ENCODE data around the gene GABRG3.

DNA sequence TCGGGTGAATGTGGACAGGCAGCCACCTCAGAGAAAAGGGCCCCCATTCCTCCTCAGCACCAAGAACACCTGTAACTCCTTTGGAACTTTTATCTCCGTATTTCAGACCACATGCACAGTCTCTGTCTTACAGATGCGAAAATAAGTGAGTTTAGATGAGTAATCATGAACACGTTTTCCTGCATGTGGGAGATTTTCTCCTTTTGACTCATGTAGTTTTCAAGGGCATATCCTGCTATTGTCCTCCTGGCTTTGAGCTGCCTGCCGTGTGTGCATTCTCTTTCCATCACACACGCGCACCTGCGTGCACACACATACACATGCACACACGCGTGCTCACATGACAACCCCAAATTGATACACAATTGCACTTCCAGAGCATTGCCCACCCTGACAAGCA is 239.2 kb downstream of the GABRG3 start:
- TF ChIP-seq ZNF565 (CRISPR knock-in tag; conservative IDR thresholded peaks at IDR 0.05; ENCODE audit: low read depth) (no peak), RARB (CRISPR knock-in tag; IDR thresholded peaks at IDR 0.05) (no peak), PATZ1 (CRISPR knock-in tag; IDR thresholded peaks at IDR 0.05; ENCODE audit: borderline replicate concordance) (no peak), ZFP3 (CRISPR knock-in tag; IDR thresholded peaks at IDR 0.05) (no peak), ZNF70 (CRISPR knock-in tag; IDR thresholded peaks at IDR 0.05) (no peak)
- TF ChIP-seq, protein P1, sequence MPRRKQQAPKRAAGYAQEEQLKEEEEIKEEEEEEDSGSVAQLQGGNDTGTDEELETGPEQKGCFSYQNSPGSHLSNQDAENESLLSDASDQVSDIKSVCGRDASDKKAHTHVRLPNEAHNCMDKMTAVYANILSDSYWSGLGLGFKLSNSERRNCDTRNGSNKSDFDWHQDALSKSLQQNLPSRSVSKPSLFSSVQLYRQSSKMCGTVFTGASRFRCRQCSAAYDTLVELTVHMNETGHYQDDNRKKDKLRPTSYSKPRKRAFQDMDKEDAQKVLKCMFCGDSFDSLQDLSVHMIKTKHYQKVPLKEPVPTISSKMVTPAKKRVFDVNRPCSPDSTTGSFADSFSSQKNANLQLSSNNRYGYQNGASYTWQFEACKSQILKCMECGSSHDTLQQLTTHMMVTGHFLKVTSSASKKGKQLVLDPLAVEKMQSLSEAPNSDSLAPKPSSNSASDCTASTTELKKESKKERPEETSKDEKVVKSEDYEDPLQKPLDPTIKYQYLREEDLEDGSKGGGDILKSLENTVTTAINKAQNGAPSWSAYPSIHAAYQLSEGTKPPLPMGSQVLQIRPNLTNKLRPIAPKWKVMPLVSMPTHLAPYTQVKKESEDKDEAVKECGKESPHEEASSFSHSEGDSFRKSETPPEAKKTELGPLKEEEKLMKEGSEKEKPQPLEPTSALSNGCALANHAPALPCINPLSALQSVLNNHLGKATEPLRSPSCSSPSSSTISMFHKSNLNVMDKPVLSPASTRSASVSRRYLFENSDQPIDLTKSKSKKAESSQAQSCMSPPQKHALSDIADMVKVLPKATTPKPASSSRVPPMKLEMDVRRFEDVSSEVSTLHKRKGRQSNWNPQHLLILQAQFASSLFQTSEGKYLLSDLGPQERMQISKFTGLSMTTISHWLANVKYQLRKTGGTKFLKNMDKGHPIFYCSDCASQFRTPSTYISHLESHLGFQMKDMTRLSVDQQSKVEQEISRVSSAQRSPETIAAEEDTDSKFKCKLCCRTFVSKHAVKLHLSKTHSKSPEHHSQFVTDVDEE (CRISPR knock-in tag; IDR thresholded peaks at IDR 0.05), result no peak

Measured in SK-N-SH treated with all-trans-retinoic acid at 6 μM for 48 hours (cell line).